Kasumi-1 (cell line): Measurements from ENCODE around the gene CAPRIN1.
A peak's percentile ranks its signal among the peaks of the same experiment; 100 is the strongest.
"Not testable (repeated sequence)": the region's sequence is repeated elsewhere in the genome, so short reads cannot be mapped to it uniquely, and the experiment has no call there.

Experiments used
- DNase-seq, 2 experiments: peaks; one replicate each; lab custom pipeline; 2025; lab: John Stamatoyannopoulos, UW

CAPRIN1 gene

GRCh38 chr11:34050581-34051348 lies 766 bp upstream of the CAPRIN1 start:
- peak; percentile 83 to 85 for DNase-seq

GRCh38 chr11:34052036-34052607 lies 591 bp downstream of the CAPRIN1 start:
- peak; percentile 54 to 74 for DNase-seq

- no peak for DNase-seq
These were observed 1.2 kb downstream of the CAPRIN1 start for GRCh38 chr11:34052608-34053160.

- peak; percentile 69 to 73 for DNase-seq
These were observed 1.7 kb downstream of the CAPRIN1 start for GRCh38 chr11:34053161-34053686.

- not testable (repeated sequence) for DNase-seq
These were observed 2.8 kb downstream of the CAPRIN1 start for GRCh38 chr11:34054351-34054750.

- no peak for DNase-seq
These were observed 3.9 kb downstream of the CAPRIN1 start for GRCh38 chr11:34055218-34056000.

GRCh38 chr11:34056672-34057071 lies 5.1 kb downstream of the CAPRIN1 start:
- DNase-seq: no peak

GRCh38 chr11:34063061-34063795 lies 11.7 kb downstream of the CAPRIN1 start:
- no peak for DNase-seq

- no peak for DNase-seq
These were observed 12.8 kb downstream of the CAPRIN1 start for GRCh38 chr11:34064291-34064690.

GRCh38 chr11:34065505-34066203 lies 14.1 kb downstream of the CAPRIN1 start:
- no peak for DNase-seq

- not testable (repeated sequence) for DNase-seq
These were observed 15.2 kb downstream of the CAPRIN1 start for GRCh38 chr11:34066766-34067165.

- DNase-seq: no peak
These were observed 16.0 kb downstream of the CAPRIN1 start for GRCh38 chr11:34067383-34068065.

- no peak for DNase-seq
These were observed 16.6 kb downstream of the CAPRIN1 start for GRCh38 chr11:34068111-34068510.

GRCh38 chr11:34071306-34071705 lies 19.8 kb downstream of the CAPRIN1 start:
- not testable (repeated sequence) for DNase-seq

GRCh38 chr11:34072041-34072440 lies 20.5 kb downstream of the CAPRIN1 start:
- no peak for DNase-seq

- DNase-seq: no peak
These were observed 21.3 kb downstream of the CAPRIN1 start for GRCh38 chr11:34072832-34073231.

- no peak for DNase-seq
These were observed 22.9 kb downstream of the CAPRIN1 start for GRCh38 chr11:34074391-34074790.

GRCh38 chr11:34075178-34075820 lies 23.8 kb downstream of the CAPRIN1 start:
- DNase-seq: no peak

- DNase-seq: no peak
These were observed 29.1 kb downstream of the CAPRIN1 start for GRCh38 chr11:34080609-34081008.

- no peak for DNase-seq
These were observed 33.1 kb downstream of the CAPRIN1 start for GRCh38 chr11:34084637-34085036.
